Spleen (tissue), 11 donors: ENCODE data around the gene THSD4. TPM values are rescaled to one million over a fixed set of nuclear protein-coding genes. Genes with fewer than 3 reads are reported as not detected.

Experiments used
- DNase-seq: peaks from one replicate; pipeline ENCODE4 v3.0.0-alpha.2; 2020
- H3K27ac ChIP-seq, 8 donors: fragments of 200-600 bp; sonication (generic) in 7 of 8; 1 replicate in 4 of 8; 2 replicates in 4 of 8; pipeline versions ENCODE4 v1.5.0 to v1.8.0; 2016 to 2021; ENCODE audit warnings: inconsistent platforms in 4 of 8, mild to moderate bottlenecking in 4 of 8, moderate library complexity in 1 of 8
- H3K27me3 ChIP-seq, 7 donors: fragments of 200-600 bp; sonication (generic) in 6 of 7; replicated peaks in 1 of 7; 1 replicate in 4 of 7; 2 replicates in 3 of 7; pipeline versions ENCODE4 v1.5.0 to v1.8.0; 2016 to 2021; ENCODE audit warnings: inconsistent platforms in 3 of 7, mild to moderate bottlenecking in 1 of 7
- H3K36me3 ChIP-seq, 6 donors: fragments of 200-600 bp; sonication (generic) in 5 of 6; 1 replicate in 4 of 6; 2 replicates in 2 of 6; pipeline versions ENCODE4 v1.5.0 to v1.8.0; 2016 to 2021; ENCODE audit warnings: inconsistent platforms in 2 of 6
- H3K4me1 ChIP-seq, 6 donors: fragments of 200-600 bp; sonication (generic) in 5 of 6; 1 replicate in 3 of 6; 2 replicates in 3 of 6; pipeline versions ENCODE4 v1.5.0 to v1.8.0; 2016 to 2021; ENCODE audit warnings: inconsistent platforms in 3 of 6
- H3K4me3 ChIP-seq, 8 donors: fragments of 200-600 bp; sonication (generic) in 7 of 8; 1 replicate in 4 of 8; 2 replicates in 4 of 8; pipeline versions ENCODE4 v1.5.0 to v1.8.0; 2016 to 2021; ENCODE audit warnings: inconsistent platforms in 4 of 8, mild to moderate bottlenecking in 4 of 8, moderate library complexity in 2 of 8
- H3K9me3 ChIP-seq, 8 donors: fragments of 200-600 bp; sonication (generic) in 7 of 8; 1 replicate in 4 of 8; 2 replicates in 4 of 8; pipeline versions ENCODE4 v1.5.0 to v1.8.0; 2016 to 2021; ENCODE audit warnings: inconsistent platforms in 4 of 8
- POLR2A ChIP-seq, 3 donors: fragments of 450-650 bp; IDR thresholded peaks; one replicate each; pipeline ENCODE4 v1.5.1; 2017; ENCODE audit warnings: antibody characterized with exemption in 3 of 3, mild to moderate bottlenecking in 1 of 3
- POLR2AphosphoS5 ChIP-seq, 3 donors: sonication (generic); formaldehyde crosslinking; IDR thresholded peaks; one replicate each; pipeline ENCODE4 v1.5.1; 2017; ENCODE audit warnings: antibody characterized with exemption in 3 of 3
- WGBS, 5 donors: extraction: QIAGEN DNeasy Blood & Tissue Kit in 3 of 5; methylation state at CpG; one replicate each; pipeline versions ENCODE4 v1.1.5 to v1.1.7; 2013 to 2018; 5-methylcytosine and 5-hydroxymethylcytosine counted together
- intact Hi-C: fragments of 100-400 bp; cut with DNase I; formaldehyde crosslinking; loops from one replicate; pipeline ENCODE4 v1.15.0; 2023; ENCODE audit warnings: low total_unique reads
- polyA plus RNA-seq, 3 donors: library from polyadenylated mRNA; stranded (reverse); fragments of 200-250 nt; gene quantifications; one replicate each; pipeline ENCODE4 v1.2.1, GENCODE V29; 2013
- total RNA-seq, 7 donors: library from RNA; depleted of rRNA in 3 of 7; stranded (reverse); fragments of >200 nt in 3 of 7; fragmentation: NEBNext Ultra II Directional in 4 of 7; extraction: Animal tissue kit (Norgen Biotek cat#: 25700) in 4 of 7; gene quantifications; one replicate each; pipeline versions ENCODE4 v1.1.0 to v1.2.1, GENCODE V29; 2016 to 2021
- TF ChIP-seq, protein P1 (sequence below), 11 experiments: fragments of 200-600 bp in 7 of 11; fragments of 450-650 bp in 4 of 11; sonication (generic) in 4 of 11; IDR thresholded peaks in 8 of 11; conservative IDR thresholded peaks in 3 of 11; 1 replicate in 7 of 11; 2 replicates in 4 of 11; pipeline versions ENCODE4 v1.4.0 to v1.8.0; 2016 to 2021; ENCODE audit warnings: antibody characterized with exemption in 11 of 11, inconsistent platforms in 4 of 11, mild to moderate bottlenecking in 1 of 11
- donor health status: healthy with polysubstance abuse.
- donor health status: DM: no; HTN: no; CAD: no; lungs with moderate emphysema.
- donor health status: DM: no; HTN: no; CAD: no.
- donor health status: Bipolar disorder and iron deficiency.
- donor health status: healthy.
- donor health status: DM: no; HTN: no; CAD: no.
- donor health status: DM: yes; HTN: yes; CAD: no.

Gene THSD4
- total and polyA plus RNA-seq, 10 donors: 0.29 to 11.3 (median 3.4) TPM

DNA sequence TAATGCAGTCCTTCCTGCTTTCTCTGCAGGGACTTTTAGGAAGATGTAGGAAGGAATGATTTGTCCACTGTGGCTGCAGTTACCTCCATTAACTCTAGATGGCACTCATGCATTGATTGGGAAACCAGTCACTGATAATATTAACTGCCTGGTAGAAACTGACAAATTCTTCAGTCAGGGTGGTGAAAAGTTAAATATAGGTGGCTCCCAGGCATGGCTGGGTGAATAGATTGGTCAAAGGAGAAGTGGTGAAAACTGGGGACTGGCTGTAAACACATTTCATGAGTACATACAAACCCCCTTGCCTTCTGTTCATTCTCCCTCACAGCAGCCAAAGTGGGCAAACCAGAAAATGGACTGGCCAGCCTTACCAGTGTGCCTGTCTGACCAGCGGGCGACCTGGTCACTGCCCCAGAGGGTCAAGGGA is 333.4 kb downstream of the THSD4 start:
- Histone ChIP-seq H3K9me3 (no peaks in the 10 kb centered on the region), H3K4me3 (no peak overlapping the region), H3K4me1 (no peaks in the 10 kb centered on the region), H3K36me3 (no peaks in the 10 kb centered on the region), H3K27ac (no peak overlapping the region), H3K27me3 (peaks cover 0 to 29% (median 0%) of the 10 kb centered on the region in 7 donors)
- DNase-seq: no peak
- TF ChIP-seq, protein P1, sequence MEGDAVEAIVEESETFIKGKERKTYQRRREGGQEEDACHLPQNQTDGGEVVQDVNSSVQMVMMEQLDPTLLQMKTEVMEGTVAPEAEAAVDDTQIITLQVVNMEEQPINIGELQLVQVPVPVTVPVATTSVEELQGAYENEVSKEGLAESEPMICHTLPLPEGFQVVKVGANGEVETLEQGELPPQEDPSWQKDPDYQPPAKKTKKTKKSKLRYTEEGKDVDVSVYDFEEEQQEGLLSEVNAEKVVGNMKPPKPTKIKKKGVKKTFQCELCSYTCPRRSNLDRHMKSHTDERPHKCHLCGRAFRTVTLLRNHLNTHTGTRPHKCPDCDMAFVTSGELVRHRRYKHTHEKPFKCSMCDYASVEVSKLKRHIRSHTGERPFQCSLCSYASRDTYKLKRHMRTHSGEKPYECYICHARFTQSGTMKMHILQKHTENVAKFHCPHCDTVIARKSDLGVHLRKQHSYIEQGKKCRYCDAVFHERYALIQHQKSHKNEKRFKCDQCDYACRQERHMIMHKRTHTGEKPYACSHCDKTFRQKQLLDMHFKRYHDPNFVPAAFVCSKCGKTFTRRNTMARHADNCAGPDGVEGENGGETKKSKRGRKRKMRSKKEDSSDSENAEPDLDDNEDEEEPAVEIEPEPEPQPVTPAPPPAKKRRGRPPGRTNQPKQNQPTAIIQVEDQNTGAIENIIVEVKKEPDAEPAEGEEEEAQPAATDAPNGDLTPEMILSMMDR (IDR thresholded peaks at IDR 0.05 in 8 of 11, conservative IDR thresholded peaks at IDR 0.05 in 3 of 11): peak in 10 of 11 experiments; percentile 56 to 83 (median 76)
- no peak for TF ChIP-seq POLR2A (IDR thresholded peaks at IDR 0.05)
- WGBS, 5 donors: 62 to 96% (median 77%) methylated on average over 2 of the region's 2 CpGs
- intact Hi-C loops: loop anchor here (2.0 kb wide), 1 partner anchor 282 kb away; no protein-coding TSS in a partner anchor

DNA sequence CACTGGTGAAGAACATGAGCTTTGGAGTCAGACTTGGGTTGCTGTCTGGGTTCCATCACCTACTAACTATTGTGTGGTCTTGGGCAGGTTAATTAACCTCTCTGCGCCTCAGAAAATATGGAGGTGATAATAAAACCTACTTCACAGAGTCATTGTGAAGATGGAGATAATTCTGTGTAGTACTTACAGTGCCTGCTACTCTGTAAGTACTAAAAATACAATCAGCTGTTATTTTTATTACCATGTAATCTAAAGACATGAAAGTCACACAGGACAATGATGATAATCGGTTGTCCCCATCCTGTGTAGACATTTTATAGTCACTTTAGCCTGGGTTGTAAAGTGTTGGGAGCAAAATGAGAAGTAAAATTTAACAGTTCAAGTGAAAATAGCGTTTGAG is 334.1 kb downstream of the THSD4 start:
- no peak overlapping the region for H3K4me3 ChIP-seq
- no peak for TF ChIP-seq POLR2AphosphoS5 (IDR thresholded peaks at IDR 0.05)
- WGBS, 5 donors: 46 to 86% (median 78%) methylated on average over 3 of the region's 3 CpGs
- no peaks in the 10 kb centered on the region for H3K4me1 ChIP-seq
- no peaks in the 10 kb centered on the region for H3K9me3 ChIP-seq
- H3K27me3 ChIP-seq: peaks cover 0 to 29% (median 0%) of the 10 kb centered on the region in 7 donors
- no peak for DNase-seq
- no peak overlapping the region for H3K27ac ChIP-seq
- H3K36me3 ChIP-seq: no peaks in the 10 kb centered on the region
- intact Hi-C loops: loop anchor here (2.0 kb wide), 1 partner anchor 281 kb away; no protein-coding TSS in a partner anchor

DNA sequence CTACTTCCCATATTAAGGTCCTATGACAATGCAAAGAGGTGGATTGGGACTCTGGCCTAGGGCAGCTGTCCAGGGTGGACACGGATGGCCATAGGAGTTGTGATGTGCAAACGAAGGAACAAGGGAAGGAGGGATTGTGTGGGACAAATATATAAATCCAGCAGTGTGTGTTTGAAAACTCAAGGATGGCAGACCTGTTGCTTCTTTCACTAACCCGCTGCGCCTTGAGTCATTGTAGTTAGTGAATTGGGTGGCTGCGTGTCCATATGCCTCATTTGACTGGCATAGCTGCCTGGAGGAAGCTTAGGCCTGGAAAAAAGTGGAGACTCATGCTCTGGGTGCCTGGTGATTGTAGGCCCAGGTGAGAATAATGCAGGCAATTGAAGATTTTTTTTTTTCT is 334.7 kb downstream of the THSD4 start:
- Histone ChIP-seq H3K4me3 (no peak overlapping the region), H3K27ac (no peak overlapping the region), H3K4me1 (no peaks in the 10 kb centered on the region), H3K36me3 (no peaks in the 10 kb centered on the region), H3K27me3 (peaks cover 0 to 28% (median 0%) of the 10 kb centered on the region in 7 donors), H3K9me3 (no peaks in the 10 kb centered on the region)
- no peak for DNase-seq
- intact Hi-C loops: loop anchor here (2.0 kb wide), 1 partner anchor 281 kb away; no protein-coding TSS in a partner anchor
- TF ChIP-seq POLR2A (IDR thresholded peaks at IDR 0.05): no peak
- TF ChIP-seq POLR2AphosphoS5 (IDR thresholded peaks at IDR 0.05): no peak
- TF ChIP-seq, protein P1 (IDR thresholded peaks at IDR 0.05 in 8 of 11, conservative IDR thresholded peaks at IDR 0.05 in 3 of 11): no peak
- 63 to 77% (median 68%) methylated on average over 5 of the region's 5 CpGs for WGBS, 5 donors

DNA sequence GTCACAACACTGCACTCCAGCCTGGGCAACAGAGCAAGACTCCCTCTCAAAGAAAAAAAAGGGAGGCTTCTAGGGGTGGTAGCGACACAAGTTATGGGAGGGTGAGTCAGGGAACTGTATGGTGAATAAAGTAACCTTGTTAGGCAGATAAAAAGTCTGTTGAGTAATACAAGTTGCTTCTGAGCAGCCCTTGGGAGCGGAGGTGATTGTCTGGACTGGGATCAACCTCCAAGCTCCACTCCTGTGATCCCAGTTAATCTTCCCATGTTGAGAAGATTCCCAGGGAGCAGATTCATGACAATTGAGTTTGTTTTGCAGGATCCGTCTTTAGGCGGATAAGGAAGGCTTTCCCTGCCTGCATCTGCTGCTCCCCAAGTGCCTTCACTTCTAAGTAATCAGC is 335.9 kb downstream of the THSD4 start:
- intact Hi-C loops: no loop called here
- DNase-seq: no peak
- H3K4me3 ChIP-seq: no peak overlapping the region
- WGBS, 5 donors: 91 to 96% (median 94%) methylated on average over 4 of the region's 4 CpGs
- no peak overlapping the region for H3K27ac ChIP-seq
- peaks cover 0 to 18% (median 0%) of the 10 kb centered on the region in 7 donors for H3K27me3 ChIP-seq
- H3K9me3 ChIP-seq: no peaks in the 10 kb centered on the region
- no peak for TF ChIP-seq POLR2AphosphoS5 (IDR thresholded peaks at IDR 0.05)
- TF ChIP-seq, protein P1 (IDR thresholded peaks at IDR 0.05 in 8 of 11, conservative IDR thresholded peaks at IDR 0.05 in 3 of 11): no peak
- no peak for TF ChIP-seq POLR2A (IDR thresholded peaks at IDR 0.05)
- H3K36me3 ChIP-seq: no peaks in the 10 kb centered on the region
- H3K4me1 ChIP-seq: no peaks in the 10 kb centered on the region

DNA sequence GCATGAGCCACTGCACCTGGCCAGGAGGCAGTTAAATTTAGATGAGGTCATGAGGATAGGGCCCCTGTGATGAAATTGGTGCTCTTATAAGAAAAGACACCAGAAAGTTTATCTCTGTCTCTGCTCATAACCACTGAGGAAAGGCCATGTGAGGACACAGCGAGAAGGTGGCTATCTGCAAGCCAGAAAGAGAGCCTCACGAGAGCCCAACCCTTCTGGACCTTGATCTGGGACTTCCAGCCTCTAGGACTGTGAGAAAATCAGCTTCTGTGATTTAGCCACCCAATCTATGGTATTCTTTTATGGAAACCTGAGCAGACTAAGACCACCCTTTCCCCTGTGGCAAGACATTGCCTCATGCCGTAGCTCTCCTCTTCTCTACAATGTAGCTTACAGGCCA is 337.6 kb downstream of the THSD4 start:
- Histone ChIP-seq H3K27ac (no peak overlapping the region), H3K27me3 (peaks cover 0 to 4% (median 0%) of the 10 kb centered on the region in 7 donors), H3K36me3 (no peaks in the 10 kb centered on the region), H3K4me1 (no peaks in the 10 kb centered on the region), H3K9me3 (no peaks in the 10 kb centered on the region), H3K4me3 (no peak overlapping the region)
- TF ChIP-seq, protein P1 (IDR thresholded peaks at IDR 0.05 in 8 of 11, conservative IDR thresholded peaks at IDR 0.05 in 3 of 11): no peak
- TF ChIP-seq POLR2A (IDR thresholded peaks at IDR 0.05) (no peak), POLR2AphosphoS5 (IDR thresholded peaks at IDR 0.05) (no peak)
- intact Hi-C loops: no loop called here
- WGBS, 5 donors: 65 to 90% (median 83%) methylated on average over 3 of the region's 3 CpGs
- no peak for DNase-seq
